ENCODE data around the gene ST6GALNAC5.

Gene ST6GALNAC5

DNA sequence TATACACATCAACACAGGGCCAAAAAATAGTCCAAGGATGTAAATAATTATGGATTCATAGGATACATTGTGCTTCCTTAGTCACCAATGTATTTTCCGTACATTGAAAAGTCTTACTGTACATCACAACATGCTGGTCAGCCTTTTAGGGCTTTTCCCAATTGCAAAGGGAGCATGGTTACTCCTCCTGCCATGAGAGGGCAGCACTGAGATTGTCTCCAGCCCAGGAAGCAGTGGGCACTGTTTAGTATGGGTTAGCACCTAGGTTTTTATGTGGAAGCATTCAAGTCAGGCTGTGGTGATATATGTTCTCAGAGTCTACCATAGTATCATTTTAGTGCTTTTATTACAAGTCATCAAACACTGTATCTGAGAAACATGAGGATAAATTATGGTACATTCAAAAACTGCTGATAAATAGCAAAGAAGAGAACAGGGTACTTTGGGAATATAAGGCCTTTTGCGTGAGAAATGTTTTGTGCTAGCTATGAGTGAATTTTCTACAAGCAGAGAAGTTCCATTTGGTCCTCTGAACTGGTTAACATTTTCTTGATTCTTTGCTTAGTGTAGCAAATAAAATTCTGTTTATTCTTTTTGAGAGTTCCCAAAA, 34.0 kb downstream of the ST6GALNAC5 start:
- no peaks in the 10 kb centered on the region for H3K9me3 ChIP-seq (ENCODE audit: control insufficient read depth in 1 of 2, low read length in 2 of 2)
- no peaks in the 10 kb centered on the region for H3K27me3 ChIP-seq (ENCODE audit: low read depth, low read length)
- no peaks in the 10 kb centered on the region for H3K4me1 ChIP-seq (ENCODE audit: control insufficient read depth in 1 of 2, insufficient read depth in 2 of 2, low read length in 2 of 2)
- no peak overlapping the region for H3K4me3 ChIP-seq (ENCODE audit: low read depth in 1 of 2, low read length in 2 of 2)
- no peak overlapping the region for H3K27ac ChIP-seq (ENCODE audit: low read length)
- no peaks in the 10 kb centered on the region for H3K36me3 ChIP-seq (ENCODE audit: control insufficient read depth in 1 of 2, insufficient read depth in 2 of 2, low read length in 2 of 2)

DNA sequence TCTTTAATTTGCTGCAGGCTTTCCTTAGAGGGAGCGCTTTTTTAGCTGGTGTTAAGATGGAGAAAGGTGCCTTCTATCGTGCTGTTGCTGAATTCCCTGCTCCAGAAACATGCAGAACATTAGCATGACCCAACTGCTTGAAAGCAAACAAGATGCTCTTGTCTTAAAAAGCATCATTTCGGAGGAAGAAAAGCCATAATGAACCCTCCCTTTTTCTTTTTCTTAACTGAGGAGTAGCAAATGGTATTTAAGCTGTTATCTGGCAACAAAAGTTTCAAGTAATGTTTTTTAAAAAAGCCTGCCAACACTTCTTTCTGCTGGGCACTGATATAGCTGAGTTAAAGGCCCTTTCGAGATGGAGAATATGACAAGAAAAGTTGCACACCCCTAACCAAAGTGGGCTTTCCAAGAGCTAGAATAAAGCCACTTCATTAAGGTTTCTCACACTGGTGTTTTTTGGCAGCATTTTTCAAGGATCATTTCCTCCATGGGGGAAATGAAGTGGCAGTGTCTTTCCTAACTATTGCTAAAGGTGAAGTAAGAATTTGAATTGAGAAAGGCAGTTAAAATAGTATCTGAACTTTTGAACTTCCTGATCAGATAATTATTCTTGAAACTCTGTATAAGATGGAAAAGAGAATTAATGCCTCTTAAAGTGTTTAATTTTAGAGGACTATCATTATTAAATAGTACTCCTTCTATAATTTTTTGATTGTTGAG, 38.8 kb downstream of the ST6GALNAC5 start:
- no peak overlapping the region for H3K27ac ChIP-seq (ENCODE audit: low read length)

GRCh38 chr1:76909311-76909710, 42.0 kb downstream of the ST6GALNAC5 start:
- Histone ChIP-seq H3K9me3 (ENCODE audit: control insufficient read depth in 1 of 2, low read length in 2 of 2) (no peaks in the 10 kb centered on the region), H3K27me3 (ENCODE audit: low read depth, low read length) (no peaks in the 10 kb centered on the region), H3K27ac (ENCODE audit: low read length) (no peak overlapping the region), H3K36me3 (ENCODE audit: control insufficient read depth in 1 of 2, insufficient read depth in 2 of 2, low read length in 2 of 2) (no peaks in the 10 kb centered on the region), H3K4me1 (ENCODE audit: control insufficient read depth in 1 of 2, insufficient read depth in 2 of 2, low read length in 2 of 2) (no peaks in the 10 kb centered on the region), H3K4me3 (ENCODE audit: low read depth in 1 of 2, low read length in 2 of 2) (no peak overlapping the region)

More for the DNA sequence above, 38.8 kb downstream of the ST6GALNAC5 start:
- Histone ChIP-seq H3K9me3 (ENCODE audit: control insufficient read depth in 1 of 2, low read length in 2 of 2) (no peaks in the 10 kb centered on the region), H3K36me3 (ENCODE audit: control insufficient read depth in 1 of 2, insufficient read depth in 2 of 2, low read length in 2 of 2) (no peaks in the 10 kb centered on the region), H3K4me1 (ENCODE audit: control insufficient read depth in 1 of 2, insufficient read depth in 2 of 2, low read length in 2 of 2) (no peaks in the 10 kb centered on the region), H3K4me3 (ENCODE audit: low read depth in 1 of 2, low read length in 2 of 2) (no peak overlapping the region), H3K27me3 (ENCODE audit: low read depth, low read length) (no peaks in the 10 kb centered on the region)

DNA sequence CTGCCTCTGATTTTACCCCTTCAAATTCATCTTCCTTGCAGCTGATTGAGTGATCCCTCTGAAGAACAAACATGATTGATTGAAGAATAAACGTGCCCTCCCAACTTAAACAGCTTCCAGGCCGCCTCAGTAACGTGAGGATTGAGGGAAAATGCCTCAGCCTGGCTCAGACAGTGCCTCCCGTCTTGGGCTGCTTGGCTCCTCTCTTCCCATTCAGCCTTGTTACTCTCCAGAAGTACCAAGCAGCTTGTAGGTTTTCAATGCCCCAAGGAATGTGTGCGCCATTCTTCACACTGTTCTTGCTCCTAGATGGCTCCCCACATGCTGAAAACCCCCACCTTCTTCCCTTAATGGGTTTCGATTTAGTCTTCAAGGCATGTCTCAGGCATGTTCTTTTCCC, 51.8 kb downstream of the ST6GALNAC5 start:
- no peaks in the 10 kb centered on the region for H3K27me3 ChIP-seq (ENCODE audit: low read depth, low read length)
- no peaks in the 10 kb centered on the region for H3K36me3 ChIP-seq (ENCODE audit: control insufficient read depth in 1 of 2, insufficient read depth in 2 of 2, low read length in 2 of 2)
- no peak overlapping the region for H3K4me3 ChIP-seq (ENCODE audit: low read depth in 1 of 2, low read length in 2 of 2)
- no peaks in the 10 kb centered on the region for H3K9me3 ChIP-seq (ENCODE audit: control insufficient read depth in 1 of 2, low read length in 2 of 2)
- H3K27ac ChIP-seq (ENCODE audit: low read length): no peak overlapping the region
- no peaks in the 10 kb centered on the region for H3K4me1 ChIP-seq (ENCODE audit: control insufficient read depth in 1 of 2, insufficient read depth in 2 of 2, low read length in 2 of 2)

GRCh38 chr1:76921590-76921989, 54.3 kb downstream of the ST6GALNAC5 start:
- Histone ChIP-seq H3K9me3 (ENCODE audit: control insufficient read depth in 1 of 2, low read length in 2 of 2) (no peaks in the 10 kb centered on the region), H3K4me1 (ENCODE audit: control insufficient read depth in 1 of 2, insufficient read depth in 2 of 2, low read length in 2 of 2) (no peaks in the 10 kb centered on the region), H3K27me3 (ENCODE audit: low read depth, low read length) (no peaks in the 10 kb centered on the region)

GRCh38 chr1:76925825-76926224, 58.5 kb downstream of the ST6GALNAC5 start:
- no peaks in the 10 kb centered on the region for H3K36me3 ChIP-seq (ENCODE audit: control insufficient read depth in 1 of 2, insufficient read depth in 2 of 2, low read length in 2 of 2)
- H3K27me3 ChIP-seq (ENCODE audit: low read depth, low read length): no peaks in the 10 kb centered on the region
- H3K4me3 ChIP-seq (ENCODE audit: low read depth in 1 of 2, low read length in 2 of 2): no peak overlapping the region
- no peaks in the 10 kb centered on the region for H3K4me1 ChIP-seq (ENCODE audit: control insufficient read depth in 1 of 2, insufficient read depth in 2 of 2, low read length in 2 of 2)
- peaks cover under 1 to 1% of the 10 kb centered on the region in 2 donors for H3K9me3 ChIP-seq (ENCODE audit: control insufficient read depth in 1 of 2, low read length in 2 of 2)
- H3K27ac ChIP-seq (ENCODE audit: low read length): no peak overlapping the region

More at GRCh38 chr1:76921590-76921989, 54.3 kb downstream of the ST6GALNAC5 start:
- no peak overlapping the region for H3K4me3 ChIP-seq (ENCODE audit: low read depth in 1 of 2, low read length in 2 of 2)
- H3K27ac ChIP-seq (ENCODE audit: low read length): no peak overlapping the region
- no peaks in the 10 kb centered on the region for H3K36me3 ChIP-seq (ENCODE audit: control insufficient read depth in 1 of 2, insufficient read depth in 2 of 2, low read length in 2 of 2)

DNA sequence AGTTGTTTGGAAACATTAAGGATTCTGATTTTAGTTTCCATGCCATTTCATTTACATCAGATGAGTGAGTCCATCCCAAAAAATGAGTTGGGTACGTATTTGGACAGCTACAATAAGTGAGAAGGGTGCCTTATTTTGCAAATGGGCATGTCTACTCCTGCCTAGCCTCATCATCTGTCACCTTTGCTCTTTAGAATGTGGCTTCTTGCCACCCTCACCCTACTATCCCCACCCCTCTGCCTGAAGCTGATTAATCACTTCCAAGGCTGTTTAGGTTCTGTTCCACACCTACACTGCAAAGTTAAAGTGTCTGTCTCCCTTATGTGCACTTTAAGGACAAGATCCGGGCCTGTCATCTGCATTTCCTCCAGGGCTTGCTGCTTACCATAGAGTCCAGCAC, 61.2 kb downstream of the ST6GALNAC5 start:
- Histone ChIP-seq H3K4me3 (ENCODE audit: low read depth in 1 of 2, low read length in 2 of 2) (no peak overlapping the region), H3K9me3 (ENCODE audit: control insufficient read depth in 1 of 2, low read length in 2 of 2) (peaks cover 5 to 6% of the 10 kb centered on the region in 2 donors), H3K4me1 (ENCODE audit: control insufficient read depth in 1 of 2, insufficient read depth in 2 of 2, low read length in 2 of 2) (no peaks in the 10 kb centered on the region), H3K36me3 (ENCODE audit: control insufficient read depth in 1 of 2, insufficient read depth in 2 of 2, low read length in 2 of 2) (no peaks in the 10 kb centered on the region), H3K27ac (ENCODE audit: low read length) (no peak overlapping the region), H3K27me3 (ENCODE audit: low read depth, low read length) (no peaks in the 10 kb centered on the region)

- Histone ChIP-seq H3K9me3 (ENCODE audit: control insufficient read depth in 1 of 2, low read length in 2 of 2) (peaks cover 5 to 6% of the 10 kb centered on the region in 2 donors), H3K4me1 (ENCODE audit: control insufficient read depth in 1 of 2, insufficient read depth in 2 of 2, low read length in 2 of 2) (peaks cover 0 to 4% of the 10 kb centered on the region in 2 donors), H3K27ac (ENCODE audit: low read length) (no peak overlapping the region), H3K4me3 (ENCODE audit: low read depth in 1 of 2, low read length in 2 of 2) (no peak overlapping the region), H3K36me3 (ENCODE audit: control insufficient read depth in 1 of 2, insufficient read depth in 2 of 2, low read length in 2 of 2) (no peaks in the 10 kb centered on the region), H3K27me3 (ENCODE audit: low read depth, low read length) (no peaks in the 10 kb centered on the region)
Observed at GRCh38 chr1:76929136-76929535, 61.9 kb downstream of the ST6GALNAC5 start.

GRCh38 chr1:76933847-76934815, 66.9 kb downstream of the ST6GALNAC5 start:
- peaks cover 5 to 6% of the 10 kb centered on the region in 2 donors for H3K9me3 ChIP-seq (ENCODE audit: control insufficient read depth in 1 of 2, low read length in 2 of 2)
- H3K27me3 ChIP-seq (ENCODE audit: low read depth, low read length): no peaks in the 10 kb centered on the region
- H3K4me3 ChIP-seq (ENCODE audit: low read depth in 1 of 2, low read length in 2 of 2): no peak overlapping the region
- H3K27ac ChIP-seq (ENCODE audit: low read length): no peak overlapping the region
- peaks cover 0 to 6% of the 10 kb centered on the region in 2 donors for H3K4me1 ChIP-seq (ENCODE audit: control insufficient read depth in 1 of 2, insufficient read depth in 2 of 2, low read length in 2 of 2)
- no peaks in the 10 kb centered on the region for H3K36me3 ChIP-seq (ENCODE audit: control insufficient read depth in 1 of 2, insufficient read depth in 2 of 2, low read length in 2 of 2)

DNA sequence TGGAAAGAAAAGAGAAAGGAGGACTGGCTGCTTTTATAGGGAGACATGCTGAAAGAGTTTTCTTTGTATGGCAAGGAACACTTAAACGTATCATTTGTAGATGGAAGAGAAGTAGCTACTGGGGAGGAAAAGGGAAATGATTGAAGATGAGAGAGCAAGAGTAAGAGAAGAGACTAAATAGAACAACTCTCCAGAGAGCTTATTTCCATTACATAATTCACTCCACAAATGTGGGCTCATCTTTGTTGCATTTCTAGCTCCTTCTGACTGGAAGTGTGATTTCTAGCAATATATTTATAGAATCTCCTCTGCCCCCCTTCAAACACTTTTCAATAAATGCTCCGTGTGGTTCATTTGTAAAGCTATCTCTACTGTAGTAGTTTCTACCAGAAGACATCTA, 71.0 kb downstream of the ST6GALNAC5 start:
- Histone ChIP-seq H3K4me3 (ENCODE audit: low read depth in 1 of 2, low read length in 2 of 2) (no peak overlapping the region), H3K36me3 (ENCODE audit: control insufficient read depth in 1 of 2, insufficient read depth in 2 of 2, low read length in 2 of 2) (no peaks in the 10 kb centered on the region), H3K9me3 (ENCODE audit: control insufficient read depth in 1 of 2, low read length in 2 of 2) (no peaks in the 10 kb centered on the region), H3K4me1 (ENCODE audit: control insufficient read depth in 1 of 2, insufficient read depth in 2 of 2, low read length in 2 of 2) (peaks cover 0 to 6% of the 10 kb centered on the region in 2 donors), H3K27ac (ENCODE audit: low read length) (no peak overlapping the region), H3K27me3 (ENCODE audit: low read depth, low read length) (no peaks in the 10 kb centered on the region)

All from muscle layer of duodenum (tissue), 2 donors.